ENCODE data around the gene ASXL2.
"Not testable (repeated sequence)": the region's sequence is repeated elsewhere in the genome, so short reads cannot be mapped to it uniquely, and the experiment has no call there.

Gene ASXL2

GRCh38 chr2:25891672-25892071 lies 13.4 kb upstream of the ASXL2 start:
- no peak for DNase-seq (ENCODE audit: low read depth in 2 of 2)

GRCh38 chr2:25887624-25888242 lies 9.4 kb upstream of the ASXL2 start:
- DNase-seq (ENCODE audit: low read depth in 2 of 2), result no peak

GRCh38 chr2:25885933-25886332 lies 7.6 kb upstream of the ASXL2 start:
- DNase-seq (ENCODE audit: low read depth in 2 of 2), result no peak

- DNase-seq (ENCODE audit: low read depth in 2 of 2), result no peak
These were observed 3.5 kb upstream of the ASXL2 start for GRCh38 chr2:25881764-25882163.

- no peak for DNase-seq (ENCODE audit: low read depth in 2 of 2)
These were observed 945 bp upstream of the ASXL2 start for GRCh38 chr2:25879133-25879730.

GRCh38 chr2:25877431-25878360 lies 591 bp downstream of the ASXL2 start:
- peak; percentile 24 to 34 for DNase-seq (ENCODE audit: low read depth in 2 of 2)

- DNase-seq (ENCODE audit: low read depth in 2 of 2), result no peak
These were observed 6.2 kb downstream of the ASXL2 start for GRCh38 chr2:25872134-25872533.

- DNase-seq (ENCODE audit: low read depth in 2 of 2), result no peak
These were observed 10.8 kb downstream of the ASXL2 start for GRCh38 chr2:25867396-25868003.

- no peak for DNase-seq (ENCODE audit: low read depth in 2 of 2)
These were observed 21.9 kb downstream of the ASXL2 start for GRCh38 chr2:25856377-25856776.

- DNase-seq (ENCODE audit: low read depth in 2 of 2), result no peak
These were observed 23.2 kb downstream of the ASXL2 start for GRCh38 chr2:25855065-25855464.

- no peak for DNase-seq (ENCODE audit: low read depth in 2 of 2)
These were observed 23.7 kb downstream of the ASXL2 start for GRCh38 chr2:25854613-25855012.

GRCh38 chr2:25853038-25853638 lies 25.1 kb downstream of the ASXL2 start:
- no peak for DNase-seq (ENCODE audit: low read depth in 2 of 2)

- no peak for DNase-seq (ENCODE audit: low read depth in 2 of 2)
These were observed 26.4 kb downstream of the ASXL2 start for GRCh38 chr2:25851740-25852503.

GRCh38 chr2:25850400-25850799 lies 27.9 kb downstream of the ASXL2 start:
- DNase-seq (ENCODE audit: low read depth in 2 of 2), result not testable (repeated sequence)

- DNase-seq (ENCODE audit: low read depth in 2 of 2), result not testable (repeated sequence)
These were observed 28.9 kb downstream of the ASXL2 start for GRCh38 chr2:25849350-25849749.

- no peak for DNase-seq (ENCODE audit: low read depth in 2 of 2)
These were observed 32.3 kb downstream of the ASXL2 start for GRCh38 chr2:25845843-25846505.

- no peak for DNase-seq (ENCODE audit: low read depth in 2 of 2)
These were observed 34.2 kb downstream of the ASXL2 start for GRCh38 chr2:25844089-25844488.

GRCh38 chr2:25842155-25842554 lies 36.1 kb downstream of the ASXL2 start:
- DNase-seq (ENCODE audit: low read depth in 2 of 2), result no peak

GRCh38 chr2:25838152-25838756 lies 40.0 kb downstream of the ASXL2 start:
- DNase-seq (ENCODE audit: low read depth in 2 of 2), result no peak

- DNase-seq (ENCODE audit: low read depth in 2 of 2), result no peak
These were observed 42.4 kb downstream of the ASXL2 start for GRCh38 chr2:25835906-25836305.
